Measurements from ENCODE around the gene CTSD.

The CTSD gene

DNA sequence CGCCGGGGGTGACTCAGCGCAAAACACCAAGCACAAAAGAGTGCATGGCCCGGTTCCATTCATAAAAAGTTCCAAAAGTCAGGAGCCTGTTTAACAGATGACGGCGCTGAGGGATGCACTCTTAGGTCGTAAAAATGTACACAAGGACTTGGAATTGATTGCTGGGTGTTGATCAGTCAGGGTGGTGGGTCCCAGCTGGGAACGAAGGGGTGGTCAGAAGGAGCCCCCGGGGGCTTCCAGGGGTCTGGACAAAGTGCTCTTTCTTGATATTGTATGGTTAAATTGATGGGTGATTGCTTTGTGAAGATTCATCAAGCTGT, 34.1 kb downstream of the CTSD start:
- DNase-seq (ENCODE audit: low read depth, low spot score), result no peak

DNA sequence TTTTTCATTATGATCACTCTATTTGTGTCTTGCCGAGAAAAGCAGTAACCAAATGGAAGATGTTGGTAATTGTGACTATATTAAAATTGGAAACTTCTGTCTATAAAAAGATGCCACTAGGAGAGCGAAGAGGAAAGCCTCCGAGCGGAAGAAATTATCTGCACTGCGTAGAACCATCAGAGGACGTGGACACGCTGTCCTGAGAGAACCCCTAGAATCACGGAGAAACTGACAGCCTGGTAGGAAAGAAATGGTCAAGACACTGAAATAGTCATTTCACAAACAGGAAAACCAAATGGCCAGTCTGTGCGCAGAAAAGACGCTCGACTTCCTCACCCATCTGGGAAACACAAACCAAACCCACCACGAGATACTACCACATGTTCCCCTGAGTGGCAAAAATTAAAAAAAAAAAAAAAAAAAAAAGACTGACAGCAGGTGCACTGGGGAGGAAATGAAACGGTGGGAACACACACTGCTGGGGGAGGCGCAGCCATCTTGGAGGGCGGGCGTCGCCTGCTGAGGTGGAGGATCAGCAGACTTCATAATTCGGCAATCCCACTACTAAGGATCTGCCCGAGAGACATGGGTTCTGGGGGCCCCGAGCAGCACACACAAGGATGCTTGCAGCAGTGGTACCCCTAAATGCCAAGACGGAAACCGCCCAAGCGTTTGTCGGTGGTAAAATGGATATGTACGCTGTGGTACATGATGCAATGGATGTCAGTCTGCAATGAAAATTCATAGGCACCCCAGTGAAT, 34.6 kb downstream of the CTSD start:
- DNase-seq (ENCODE audit: low read depth, low spot score), result no peak

DNA sequence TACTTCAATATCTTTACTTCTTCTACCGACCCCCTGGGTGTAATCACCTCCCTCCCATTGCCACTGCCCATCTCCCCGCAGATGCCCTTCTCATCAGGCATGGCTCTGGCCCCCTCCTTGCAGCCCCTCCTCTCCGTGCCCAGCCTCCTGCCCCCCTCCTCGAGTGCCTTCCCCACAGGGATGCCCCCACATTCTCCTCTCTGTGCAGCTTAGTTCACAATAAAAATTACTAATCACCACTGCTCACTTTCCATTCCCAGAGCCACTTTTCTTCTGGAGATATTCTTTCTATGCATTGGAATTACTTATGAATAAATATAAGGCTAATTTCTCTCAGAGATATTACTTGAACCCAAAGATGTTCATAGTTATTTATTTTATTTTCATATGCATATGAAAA, 35.4 kb downstream of the CTSD start:
- DNase-seq (ENCODE audit: low read depth, low spot score), result no peak

DNA sequence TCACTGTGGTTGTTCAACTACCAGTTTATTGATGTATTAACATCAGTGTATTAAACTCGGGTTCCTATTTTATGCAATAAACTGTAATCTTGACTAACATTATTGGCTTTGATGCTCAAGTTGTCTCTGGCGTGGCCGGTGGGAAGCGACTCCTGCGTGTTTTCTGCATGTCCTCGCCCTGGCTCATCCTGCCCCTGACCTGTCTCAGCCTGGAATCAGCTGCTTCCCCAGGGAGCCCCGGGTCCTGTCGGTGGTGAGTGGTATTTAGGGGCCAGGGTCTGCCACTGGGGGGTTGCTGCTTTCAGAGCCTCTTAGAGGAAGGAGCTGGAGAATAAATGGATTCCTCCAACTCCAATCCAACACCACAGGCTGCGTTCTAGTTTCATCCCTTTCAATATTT, 35.9 kb downstream of the CTSD start:
- no peak for DNase-seq (ENCODE audit: low read depth, low spot score)

DNA sequence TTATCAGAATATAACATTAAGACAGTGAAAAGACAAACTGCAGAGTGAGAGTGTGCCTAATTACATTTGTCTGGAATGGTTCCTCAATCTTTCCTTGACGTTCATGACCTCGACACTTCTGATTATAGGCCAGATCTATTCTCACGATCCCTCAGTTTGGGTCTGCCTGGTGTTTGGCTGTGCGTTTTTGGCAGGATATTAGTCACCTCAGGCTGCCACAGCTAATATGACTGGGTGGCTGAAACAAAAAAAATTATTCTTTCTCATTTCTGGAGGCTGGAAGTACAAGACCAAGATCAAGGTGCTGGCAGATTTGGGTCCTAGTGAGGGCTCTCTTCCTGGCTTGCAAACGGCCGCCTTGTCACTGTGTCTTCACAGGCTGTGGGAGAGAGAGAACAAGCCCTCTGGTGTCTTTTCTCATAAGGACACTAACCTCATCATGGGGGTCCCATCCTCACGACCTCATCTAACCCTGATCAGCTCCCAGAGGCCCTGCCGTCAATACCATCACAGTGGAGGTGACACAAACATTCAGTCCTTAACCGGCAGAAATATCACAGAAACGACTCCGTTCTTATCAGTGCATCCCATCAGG, 36.5 kb downstream of the CTSD start:
- no peak for DNase-seq (ENCODE audit: low read depth, low spot score)

DNA sequence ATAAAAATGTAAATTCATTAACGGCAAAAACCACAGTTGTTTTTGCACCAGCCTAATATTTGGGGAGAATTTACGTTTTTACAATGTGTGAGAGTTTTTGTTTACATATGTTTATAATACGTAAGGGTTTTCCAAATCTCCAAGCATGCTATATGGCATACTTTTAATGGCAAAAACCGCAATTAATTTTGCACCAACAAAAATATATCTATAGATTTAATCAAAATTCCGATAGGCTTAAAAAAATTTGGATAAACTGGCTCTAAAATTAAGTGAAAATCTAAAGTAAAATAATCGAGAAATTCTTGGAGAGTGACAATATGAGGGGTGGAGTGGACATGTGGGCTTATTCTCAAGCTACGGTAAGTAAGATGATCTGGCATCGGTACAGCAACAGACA, 43.9 kb downstream of the CTSD start:
- DNase-seq (ENCODE audit: low read depth, low spot score), result no peak

DNA sequence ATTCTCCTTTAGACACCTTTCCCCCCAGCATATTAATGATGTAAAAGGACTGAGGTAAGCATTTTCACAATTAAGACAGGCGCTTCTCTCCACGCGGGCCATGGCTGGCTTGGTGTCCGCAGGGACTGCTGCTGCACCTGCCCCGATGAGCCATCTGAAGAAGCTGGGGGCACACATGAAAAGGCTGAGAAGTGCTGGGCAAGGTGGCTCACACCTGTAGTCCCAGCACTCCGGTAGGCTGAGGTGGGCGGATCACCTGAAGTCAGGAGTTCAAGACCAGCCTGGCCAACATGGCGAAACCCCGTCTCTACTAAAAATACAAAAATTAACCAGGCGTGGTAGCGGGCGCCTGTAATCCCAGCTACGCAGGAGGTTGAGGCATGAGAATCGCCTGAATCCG, 45.4 kb downstream of the CTSD start:
- DNase-seq (ENCODE audit: low read depth, low spot score), result no peak

DNA sequence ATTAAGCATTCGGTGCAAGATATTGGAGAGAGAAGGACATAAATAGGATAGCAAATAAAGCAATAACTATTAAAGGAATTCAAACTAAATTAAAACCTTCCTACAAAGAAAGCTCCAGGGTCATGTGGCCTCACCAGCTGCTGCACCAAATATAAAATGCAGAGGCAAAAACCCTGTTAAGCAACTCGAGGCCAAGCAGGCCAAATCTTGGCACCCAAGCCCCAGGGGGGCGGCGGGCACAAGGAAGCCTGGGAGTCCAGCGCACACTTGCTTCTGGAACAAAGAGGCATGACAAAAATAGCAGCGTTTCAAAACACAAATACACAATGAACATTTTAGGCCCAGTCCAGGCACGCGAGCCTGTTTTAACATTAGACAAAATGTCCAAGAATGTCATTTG, 46.0 kb downstream of the CTSD start:
- no peak for DNase-seq (ENCODE audit: low read depth, low spot score)

DNA sequence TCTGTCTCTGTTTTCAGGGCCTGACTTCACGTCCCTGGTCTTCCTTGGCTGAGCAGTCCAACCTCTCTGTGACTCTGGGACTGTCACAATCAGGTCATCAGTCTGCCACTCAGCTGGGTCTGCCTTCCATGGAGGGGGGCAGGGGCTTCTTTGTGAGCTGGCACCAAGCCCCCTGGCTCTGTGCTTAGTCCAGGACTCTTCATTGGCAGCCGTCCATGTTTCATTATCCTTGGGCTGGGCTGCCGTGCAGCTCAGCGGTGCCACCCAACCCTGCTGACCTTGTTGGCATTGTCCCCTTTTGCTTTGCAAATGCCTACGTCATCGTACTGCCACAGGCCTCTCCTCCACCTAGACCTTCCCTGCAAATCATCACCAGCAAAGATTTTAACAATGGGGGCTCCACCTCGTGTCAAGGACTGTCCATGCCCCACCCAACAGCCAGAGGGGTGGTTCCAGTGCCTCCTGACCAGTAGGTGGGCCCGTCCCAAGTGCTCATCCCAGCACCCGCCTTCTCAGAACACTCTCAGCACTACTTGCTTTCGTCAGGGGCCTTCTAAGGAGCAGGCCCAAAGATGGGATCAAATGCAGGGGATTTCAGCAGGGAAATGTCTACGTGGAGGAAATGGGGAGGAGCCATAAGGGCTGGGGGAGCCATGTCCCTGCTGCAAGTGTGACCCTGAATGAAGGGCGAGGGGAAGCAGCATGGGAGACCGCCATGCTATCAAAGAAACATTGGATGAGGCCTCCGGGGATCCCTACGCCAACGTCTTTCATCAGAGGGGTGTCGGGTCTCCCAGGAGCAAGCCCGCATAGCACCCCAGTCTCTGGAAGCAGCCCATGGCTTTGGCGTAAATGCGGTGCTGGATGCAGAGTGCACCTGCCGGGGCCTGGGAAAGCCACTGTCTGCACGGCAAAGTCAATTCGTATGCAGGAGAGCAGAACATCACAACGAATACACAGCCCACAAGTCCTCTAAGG, 48.5 kb downstream of the CTSD start:
- no peak for DNase-seq (ENCODE audit: low read depth, low spot score)

DNA sequence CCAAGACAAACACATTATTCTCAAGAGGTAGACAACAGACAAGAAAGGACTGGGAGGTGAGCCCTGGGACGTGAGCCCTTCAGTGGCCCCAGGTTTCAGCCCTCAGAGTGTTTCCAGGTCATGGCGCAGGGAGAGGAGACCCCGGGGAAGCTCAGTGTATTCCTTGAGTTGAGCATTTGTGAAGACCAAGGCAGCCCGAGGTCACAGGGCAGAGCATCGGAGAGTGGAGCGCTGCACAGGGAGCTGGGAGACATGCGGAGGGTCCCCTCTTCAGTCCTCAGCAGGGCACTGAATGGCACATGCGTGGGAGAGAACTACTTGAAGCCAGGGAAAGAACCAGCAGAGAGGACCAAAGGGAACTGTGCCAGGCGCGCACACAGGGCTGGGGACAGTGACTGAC, 55.0 kb downstream of the CTSD start:
- no peak for DNase-seq (ENCODE audit: low read depth, low spot score)

DNA sequence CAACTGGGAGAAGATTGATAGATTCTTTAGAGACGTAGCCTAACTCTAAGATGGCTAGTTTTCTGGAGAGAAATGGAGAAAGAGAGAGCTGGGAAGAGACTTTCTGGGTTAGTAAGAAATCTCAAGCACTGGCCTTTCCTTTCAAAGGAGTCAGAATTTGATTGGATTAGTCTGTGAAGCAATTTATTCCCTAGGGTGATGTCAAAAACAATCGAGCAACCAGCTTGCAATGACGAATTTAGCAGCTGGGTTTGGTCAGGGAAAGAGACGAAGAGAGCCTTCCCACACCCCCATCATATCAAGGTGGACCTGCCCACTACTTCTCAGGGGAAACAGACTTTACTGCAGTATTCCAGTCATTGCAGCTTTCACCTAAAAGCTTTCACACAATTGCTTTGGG, 56.0 kb downstream of the CTSD start:
- DNase-seq (ENCODE audit: low read depth, low spot score), result no peak

DNA sequence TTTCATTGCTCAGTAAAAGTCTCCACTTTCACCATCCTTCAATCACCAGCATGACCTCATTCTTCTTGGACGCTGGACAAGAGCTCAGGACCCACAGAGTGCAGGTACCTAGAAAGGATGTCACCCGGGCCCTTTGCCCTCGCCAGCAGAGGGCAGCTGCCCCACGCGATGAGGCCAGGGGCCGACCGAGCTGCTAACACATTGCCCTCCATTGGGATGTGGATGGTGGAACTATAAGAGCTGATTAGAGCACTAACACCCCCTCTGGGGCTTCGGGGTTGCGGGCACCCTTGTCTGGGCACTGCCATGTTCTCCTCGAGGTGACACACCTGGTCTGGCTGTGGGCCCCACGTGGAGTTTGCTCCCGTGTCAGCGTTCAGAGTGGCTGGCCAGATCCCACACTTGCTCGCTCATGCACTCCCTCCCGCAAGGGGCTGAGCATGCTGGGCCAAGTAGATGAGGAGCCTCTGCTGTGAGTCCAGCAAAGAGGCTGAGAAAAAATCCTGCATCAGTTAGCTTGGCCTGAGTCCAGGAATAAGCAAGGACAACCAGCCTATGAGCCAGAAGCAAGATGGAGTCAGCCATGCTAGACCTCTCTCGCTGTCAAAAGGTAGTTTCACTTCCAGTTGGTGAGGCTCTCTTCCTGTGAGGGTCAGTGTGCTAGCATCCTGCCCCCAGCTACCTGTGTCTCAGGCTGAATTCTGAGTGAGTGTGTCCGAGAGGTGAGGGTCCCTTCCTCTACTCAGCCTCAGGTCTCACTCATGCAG, 56.9 kb downstream of the CTSD start:
- DNase-seq (ENCODE audit: low read depth, low spot score), result no peak

DNA sequence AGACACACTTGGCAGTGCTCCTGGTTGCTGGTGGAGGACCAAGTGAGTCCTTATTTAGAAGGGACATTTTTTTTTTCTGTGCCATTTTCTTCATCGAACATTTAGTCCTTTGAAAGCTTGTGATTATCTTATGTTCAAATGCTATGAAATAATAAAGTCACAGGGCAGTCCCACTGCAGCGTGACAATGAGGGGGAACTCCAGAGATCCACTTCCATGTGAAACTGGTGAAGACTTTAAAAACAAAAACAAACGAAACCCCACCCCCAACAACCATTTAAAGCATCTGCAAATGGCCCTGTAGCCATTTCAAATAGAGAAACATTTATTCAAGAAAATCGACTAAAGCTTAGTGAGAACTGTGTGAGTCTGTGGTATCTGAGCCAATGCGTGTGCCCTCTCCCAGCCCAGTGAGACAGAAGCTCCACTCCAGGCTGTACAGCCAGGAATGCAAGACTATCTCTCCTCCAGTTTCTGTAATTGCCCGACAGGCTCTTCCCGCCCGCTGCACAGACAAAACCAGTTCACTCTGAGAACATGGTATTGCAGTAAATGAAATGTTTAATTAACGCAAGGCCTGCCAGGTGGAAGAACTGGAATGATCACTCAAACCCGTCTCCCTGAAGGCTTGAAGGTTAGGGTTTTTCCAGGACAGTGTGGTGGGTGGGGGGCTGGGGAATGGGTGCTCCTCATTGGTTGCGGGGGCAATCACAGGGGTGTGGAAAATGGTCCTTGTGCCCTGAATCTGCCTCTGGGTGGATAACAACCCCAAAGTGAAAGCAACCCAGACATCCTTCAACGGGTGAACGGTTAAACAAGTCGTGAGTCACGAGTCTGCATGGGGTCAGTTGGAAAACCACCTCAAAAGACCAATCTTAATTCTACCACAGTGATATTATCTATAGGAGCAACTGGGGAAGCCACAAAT, 58.3 kb downstream of the CTSD start:
- no peak for DNase-seq (ENCODE audit: low read depth, low spot score)

DNA sequence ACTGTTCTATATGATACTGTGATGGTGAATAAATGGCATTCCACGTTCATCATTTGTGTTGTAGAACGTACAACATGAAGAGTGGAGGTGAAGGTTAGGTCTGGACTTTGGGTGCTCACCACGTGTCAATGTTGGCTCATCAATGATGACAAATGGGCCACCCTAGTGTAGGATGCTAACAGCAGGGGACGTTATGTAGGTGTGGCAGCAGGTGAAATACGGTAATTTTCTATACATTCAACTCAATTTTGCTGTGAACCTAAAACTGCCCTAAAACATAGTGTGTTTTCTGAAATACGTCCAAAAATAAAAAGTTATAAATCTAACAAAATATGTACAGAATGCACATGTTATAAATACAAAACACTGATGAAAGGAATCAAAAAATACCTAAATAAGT, 60.6 kb downstream of the CTSD start:
- DNase-seq (ENCODE audit: low read depth, low spot score), result no peak
